Activated CD4-positive, alpha-beta memory T cell treated with anti-CD3 and anti-CD28 coated beads for 36 hours (primary cell): ENCODE results near the gene DNAJB1. TPM values are rescaled to one million over a fixed set of nuclear protein-coding genes. Genes with fewer than 3 reads are reported as not detected.
A peak's percentile ranks its signal among the peaks of the same experiment; 100 is the strongest.

Source experiments
- CTCF ChIA-PET: fragments of 350-600 bp; sonication (Branson Sonifier 250); formaldehyde crosslinking; loops from one replicate; lab custom pipeline; 2021; ENCODE audit warnings: antibody characterized with exemption, inconsistent platforms; lab: Charles Lee
- POLR2A ChIA-PET: fragments of 350-600 bp; sonication (Branson Sonifier 250); formaldehyde crosslinking; loops from one replicate; lab custom pipeline; 2021; ENCODE audit warnings: antibody characterized with exemption; lab: Charles Lee
- DNase-seq: peaks from one replicate; pipeline ENCODE4 v3.0.0-alpha.2; 2020
- H3K27ac Mint-ChIP-seq: one replicate; pipeline ENCODE4 v1.8.0; 2021; ENCODE audit warnings: mixed read lengths
- H3K27me3 Mint-ChIP-seq: one replicate; pipeline ENCODE4 v1.8.0; 2021; ENCODE audit warnings: mixed read lengths
- H3K36me3 Mint-ChIP-seq: one replicate; pipeline ENCODE4 v1.8.0; 2021; ENCODE audit warnings: mixed read lengths
- H3K4me1 Mint-ChIP-seq: one replicate; pipeline ENCODE4 v1.8.0; 2021; ENCODE audit warnings: low read depth, mixed read lengths
- H3K4me3 Mint-ChIP-seq: one replicate; pipeline ENCODE4 v1.8.0; 2021; ENCODE audit warnings: mild to moderate bottlenecking, mixed read lengths
- H3K9me3 Mint-ChIP-seq: one replicate; pipeline ENCODE4 v1.8.0; 2021; ENCODE audit warnings: mixed read lengths
- intact Hi-C: fragments of 100-400 bp; cut with micrococcal nuclease; formaldehyde crosslinking; loops from one replicate; pipeline ENCODE4 v1.15.1; 2023
- total RNA-seq, 2 experiments: library from RNA; stranded (reverse); gene quantifications; one replicate each; pipeline ENCODE4 v1.2.3, GENCODE V29; 2021

Gene DNAJB1
- total RNA-seq, 2 experiments from 2014 or later, result 71.2 to 76.5 TPM

GRCh38 chr19:14487370-14488125 is 30.6 kb downstream of the DNAJB1 start:
- Mint-ChIP-seq H3K36me3 (peaks cover 6% of the 10 kb centered on the region), H3K27me3 (no peaks in the 10 kb centered on the region), H3K9me3 (no peaks in the 10 kb centered on the region), H3K27ac (no peak overlapping the region), H3K4me1 (peaks cover 4% of the 10 kb centered on the region), H3K4me3 (no peak overlapping the region)
- CTCF ChIA-PET, result interaction anchor here (1.0 to 2.9 kb wide), 8 partner anchors 8 to 350 kb away, joined by 3 to 15 read pairs (median 3); partner anchors contain the start of genes GIPC1 and PTGER1
- intact Hi-C loops, result loop anchor here (2.0 to 5.0 kb wide), 3 partner anchors 125 to 351 kb away; partner anchors contain the start of gene ASF1B
- DNase-seq, result no peak
- POLR2A ChIA-PET, result no interaction called here

GRCh38 chr19:14482172-14482941 is 35.8 kb downstream of the DNAJB1 start:
- Mint-ChIP-seq H3K4me3 (no peak overlapping the region), H3K27ac (no peak overlapping the region), H3K4me1 (peaks cover 8% of the 10 kb centered on the region), H3K36me3 (peaks cover 2% of the 10 kb centered on the region), H3K27me3 (no peaks in the 10 kb centered on the region), H3K9me3 (no peaks in the 10 kb centered on the region)
- no peak for DNase-seq
- ChIA-PET CTCF (interaction anchor here (0.6 to 5.3 kb wide), 5 partner anchors 10 to 1713 kb away, joined by 3 to 60 read pairs (median 4); no protein-coding TSS in a partner anchor), POLR2A (no interaction called here)
- intact Hi-C loops, result no loop called here

DNA sequence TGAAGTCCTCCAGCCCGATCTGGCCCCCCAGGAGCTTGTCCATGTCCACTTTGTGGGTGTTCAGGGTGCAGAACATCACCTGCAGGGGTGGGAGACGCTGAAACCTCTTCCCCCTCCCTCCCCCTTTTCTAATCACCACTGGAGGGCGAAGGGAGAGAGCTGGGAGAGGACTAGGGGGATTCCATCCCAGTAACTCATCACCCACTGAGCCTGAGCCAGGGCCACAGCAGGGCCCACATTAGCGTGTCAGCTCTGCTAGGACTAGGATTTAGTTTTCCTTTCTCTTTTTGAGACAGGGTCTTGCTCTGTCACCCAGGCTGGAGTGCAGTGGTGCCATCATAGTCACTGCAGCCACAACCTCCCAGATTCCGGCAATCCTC is 37.5 kb downstream of the DNAJB1 start:
- intact Hi-C loops, result no loop called here
- no peak for DNase-seq
- CTCF ChIA-PET, result interaction anchor here (0.6 to 5.3 kb wide), 29 partner anchors 8 to 668 kb away, joined by 3 to 60 read pairs (median 5); partner anchors contain the start of genes DDX39A, DNAJB1 and GIPC1
- Mint-ChIP-seq H3K4me1 (peaks cover 14% of the 10 kb centered on the region), H3K27ac (no peak overlapping the region), H3K36me3 (peaks cover 2% of the 10 kb centered on the region), H3K9me3 (no peaks in the 10 kb centered on the region), H3K27me3 (peaks cover 2% of the 10 kb centered on the region), H3K4me3 (no peak overlapping the region)
- POLR2A ChIA-PET, result interaction anchor here (0.6 kb wide), 1 partner anchor 9 kb away, joined by 3 read pairs; no protein-coding TSS in a partner anchor

DNA sequence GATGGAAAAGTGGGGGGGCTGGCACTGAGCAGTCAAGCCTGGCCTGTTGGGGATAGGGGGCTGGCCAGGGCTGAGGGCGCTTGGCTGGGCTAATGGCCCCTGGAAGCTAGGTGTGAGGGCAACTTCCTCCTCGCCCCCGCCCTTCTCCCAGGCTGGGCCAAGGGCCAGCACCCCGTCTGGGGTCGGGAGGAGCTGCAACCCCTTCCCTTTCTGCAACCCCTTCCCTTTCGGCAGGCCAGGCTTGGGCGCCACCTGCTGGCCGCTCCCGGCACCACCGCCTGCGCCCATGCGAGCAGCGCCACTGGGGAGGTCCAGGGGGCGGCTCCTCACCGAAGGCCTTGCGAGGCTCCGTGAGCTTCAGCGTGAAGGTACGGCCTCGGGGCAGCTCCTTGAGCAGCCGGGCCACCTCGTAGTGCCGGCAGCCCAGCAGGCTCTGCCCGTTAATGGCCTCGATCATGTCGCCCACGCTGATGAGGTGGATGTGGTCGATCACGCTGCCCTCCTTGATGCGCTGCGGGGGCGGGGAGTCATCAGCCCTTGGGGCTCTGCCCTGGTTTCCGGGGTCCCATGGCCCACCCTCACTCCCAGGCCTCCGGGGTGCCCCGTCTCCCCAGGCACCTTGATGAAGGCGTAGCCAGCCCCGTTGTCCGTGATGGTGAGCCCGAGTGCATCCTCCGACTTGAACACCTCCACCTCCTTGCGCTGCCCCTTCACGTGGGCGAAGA is 38.1 kb downstream of the DNAJB1 start:
- intact Hi-C loops, result loop anchor here (1.0 kb wide), 1 partner anchor 48 kb away; no protein-coding TSS in a partner anchor
- POLR2A ChIA-PET, result no interaction called here
- CTCF ChIA-PET, result interaction anchor here (0.6 to 5.3 kb wide), 34 partner anchors 8 to 668 kb away, joined by 3 to 60 read pairs (median 4); partner anchors contain the start of genes DDX39A, DNAJB1 and GIPC1
- H3K27me3 Mint-ChIP-seq, result peaks cover 2% of the 10 kb centered on the region
- H3K9me3 Mint-ChIP-seq, result no peaks in the 10 kb centered on the region
- H3K36me3 Mint-ChIP-seq, result peaks cover 2% of the 10 kb centered on the region
- H3K4me3 Mint-ChIP-seq, result no peak overlapping the region
- peak; percentile 83 for DNase-seq
- H3K4me1 Mint-ChIP-seq, result peaks cover 18% of the 10 kb centered on the region
- no peak overlapping the region for H3K27ac Mint-ChIP-seq

GRCh38 chr19:14479309-14479974 is 38.8 kb downstream of the DNAJB1 start:
- H3K36me3 Mint-ChIP-seq, result peaks cover 2% of the 10 kb centered on the region
- H3K27me3 Mint-ChIP-seq, result peaks cover 8% of the 10 kb centered on the region
- no peak overlapping the region for H3K27ac Mint-ChIP-seq
- peaks cover 23% of the 10 kb centered on the region for H3K4me1 Mint-ChIP-seq
- no peak overlapping the region for H3K4me3 Mint-ChIP-seq
- H3K9me3 Mint-ChIP-seq, result no peaks in the 10 kb centered on the region
- POLR2A ChIA-PET, result no interaction called here
- intact Hi-C loops, result loop anchor here (1.0 kb wide), 1 partner anchor 47 kb away; no protein-coding TSS in a partner anchor
- CTCF ChIA-PET, result interaction anchor here (0.8 to 5.3 kb wide), 24 partner anchors 9 to 342 kb away, joined by 3 to 60 read pairs (median 6); partner anchors contain the start of genes DDX39A, DNAJB1 and GIPC1
- DNase-seq, result no peak

DNA sequence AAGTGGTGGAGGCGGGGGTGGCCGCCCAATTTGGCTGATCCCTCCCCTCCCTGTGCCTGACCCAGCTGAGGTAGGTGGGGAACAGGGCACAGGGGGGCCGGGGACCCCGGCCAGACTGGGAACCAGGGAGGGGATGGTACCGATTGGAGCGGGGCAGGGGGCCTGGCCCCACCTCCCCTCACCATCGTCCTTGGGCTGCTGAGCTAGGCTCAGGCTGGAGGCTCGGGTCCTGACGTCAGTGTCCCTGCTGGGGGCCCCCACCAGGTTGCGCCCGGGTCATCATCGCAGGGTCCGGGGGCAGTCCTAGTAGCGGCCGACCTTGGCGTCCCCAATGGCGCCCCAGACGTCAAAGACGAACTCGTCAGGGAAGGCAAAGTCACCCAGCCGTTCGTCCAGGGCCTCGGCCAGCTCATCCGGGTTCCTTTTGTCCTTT is 40.1 kb downstream of the DNAJB1 start:
- no peaks in the 10 kb centered on the region for H3K9me3 Mint-ChIP-seq
- DNase-seq, result no peak
- H3K4me1 Mint-ChIP-seq, result peaks cover 26% of the 10 kb centered on the region
- H3K27ac Mint-ChIP-seq, result no peak overlapping the region
- POLR2A ChIA-PET, result no interaction called here
- intact Hi-C loops, result no loop called here
- no peak overlapping the region for H3K4me3 Mint-ChIP-seq
- CTCF ChIA-PET, result interaction anchor here (1.2 to 5.3 kb wide), 6 partner anchors 10 to 341 kb away, joined by 3 to 60 read pairs (median 13); partner anchors contain the start of gene DNAJB1
- H3K27me3 Mint-ChIP-seq, result peaks cover 14% of the 10 kb centered on the region
- peaks cover 2% of the 10 kb centered on the region for H3K36me3 Mint-ChIP-seq

DNA sequence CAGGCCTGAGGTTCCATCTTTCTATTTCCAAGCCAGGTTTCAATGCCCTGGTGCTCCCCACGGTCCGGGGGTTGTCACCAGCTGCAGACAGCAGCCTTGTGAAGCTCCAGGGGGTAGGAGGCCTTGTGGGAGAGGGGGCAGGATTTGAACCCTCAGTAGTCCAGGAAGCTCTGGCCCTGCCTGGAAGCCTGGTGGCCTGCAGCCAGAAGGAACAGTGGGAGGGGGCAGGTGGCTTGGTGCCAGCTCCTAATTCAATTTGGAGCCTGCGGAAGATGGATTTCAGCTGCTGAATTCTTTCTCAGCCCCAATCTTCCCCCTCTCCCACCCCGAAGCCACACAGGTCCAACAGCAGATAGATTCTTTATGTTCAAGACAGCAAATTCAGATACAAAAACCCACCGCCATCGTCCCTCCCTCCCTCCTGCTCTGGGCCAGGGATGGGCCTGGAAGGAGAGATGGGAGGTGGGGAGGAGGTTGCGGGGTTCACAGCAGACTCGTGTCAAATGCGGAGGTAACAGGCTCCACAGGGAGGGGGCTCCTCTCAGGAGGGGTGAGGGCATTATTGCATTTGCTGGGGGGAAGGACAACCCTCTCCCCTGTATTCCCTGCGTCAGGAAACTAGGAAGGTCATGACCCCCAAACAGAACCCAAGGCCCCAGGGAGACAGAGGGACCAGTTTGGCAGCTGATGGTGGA is 40.6 kb downstream of the DNAJB1 start:
- intact Hi-C loops, result no loop called here
- H3K27me3 Mint-ChIP-seq, result peaks cover 18% of the 10 kb centered on the region
- H3K4me3 Mint-ChIP-seq, result no peak overlapping the region
- H3K27ac Mint-ChIP-seq, result no peak overlapping the region
- peaks cover 32% of the 10 kb centered on the region for H3K4me1 Mint-ChIP-seq
- peaks cover 2% of the 10 kb centered on the region for H3K36me3 Mint-ChIP-seq
- POLR2A ChIA-PET, result no interaction called here
- H3K9me3 Mint-ChIP-seq, result no peaks in the 10 kb centered on the region
- no peak for DNase-seq
- CTCF ChIA-PET, result interaction anchor here (2.8 to 5.3 kb wide), 4 partner anchors 11 to 48 kb away, joined by 11 to 60 read pairs (median 28); partner anchors contain the start of gene DNAJB1

DNA sequence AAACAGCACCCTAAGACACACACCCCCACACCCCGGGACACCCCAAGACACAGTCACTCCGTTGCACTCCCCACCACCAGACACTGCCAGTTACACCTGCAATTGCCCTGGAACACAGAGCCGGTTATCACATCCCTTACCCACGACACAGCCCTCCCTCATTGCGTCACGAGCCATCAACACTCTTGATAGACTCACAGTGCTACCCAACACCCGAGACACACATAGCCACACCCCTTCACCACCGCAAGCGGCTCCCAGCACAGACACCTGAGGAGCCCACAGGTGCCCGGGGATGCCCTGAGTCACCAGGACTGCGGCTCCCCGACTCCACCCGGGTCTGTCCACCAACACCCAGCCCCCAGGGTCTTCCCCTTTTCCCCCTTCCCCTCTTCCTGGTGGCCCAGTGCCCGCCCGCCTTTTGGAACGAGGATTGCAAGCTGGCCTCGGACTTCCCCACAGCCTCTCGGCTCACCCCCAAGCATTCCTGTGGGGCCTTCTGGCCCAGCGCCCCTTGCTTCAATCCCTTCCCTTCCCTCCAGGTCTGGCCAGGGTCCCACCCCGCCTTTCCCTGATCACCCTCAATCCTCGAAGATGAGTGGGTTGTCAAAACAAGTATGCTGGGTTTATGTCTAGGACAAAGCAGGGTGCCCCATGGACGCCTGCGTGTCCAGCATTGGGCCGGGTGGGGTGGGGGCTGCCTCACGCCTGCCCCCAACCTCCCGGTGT is 41.4 kb downstream of the DNAJB1 start:
- ChIA-PET CTCF (interaction anchor here (5.3 kb wide), 1 partner anchor 48 kb away, joined by 60 read pairs; no protein-coding TSS in a partner anchor), POLR2A (no interaction called here)
- Mint-ChIP-seq H3K27ac (no peak overlapping the region), H3K4me1 (peaks cover 33% of the 10 kb centered on the region), H3K36me3 (peaks cover 2% of the 10 kb centered on the region), H3K27me3 (peaks cover 18% of the 10 kb centered on the region), H3K9me3 (no peaks in the 10 kb centered on the region), H3K4me3 (no peak overlapping the region)
- intact Hi-C loops, result no loop called here
- peak; percentile 29 for DNase-seq

DNA sequence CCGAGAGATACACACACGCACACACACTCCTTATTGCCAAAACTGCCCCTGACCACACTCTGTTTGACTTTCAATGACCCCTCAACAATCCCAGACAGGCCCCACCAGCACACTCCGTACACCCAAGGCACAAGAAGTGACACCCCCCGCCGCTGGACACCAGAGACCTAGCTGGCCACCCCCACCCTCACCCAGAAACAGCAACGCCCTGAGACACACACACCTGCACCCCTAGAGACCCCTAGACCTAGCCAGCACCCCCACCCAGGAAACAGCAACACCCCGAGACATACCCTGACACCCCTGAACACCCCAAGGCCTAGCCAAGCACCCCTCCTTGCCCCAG is 41.9 kb downstream of the DNAJB1 start:
- Mint-ChIP-seq H3K27ac (no peak overlapping the region), H3K27me3 (peaks cover 18% of the 10 kb centered on the region), H3K4me1 (peaks cover 33% of the 10 kb centered on the region), H3K4me3 (no peak overlapping the region), H3K36me3 (peaks cover 2% of the 10 kb centered on the region), H3K9me3 (no peaks in the 10 kb centered on the region)
- ChIA-PET CTCF (interaction anchor here (1.5 kb wide), 1 partner anchor 26 kb away, joined by 4 read pairs; no protein-coding TSS in a partner anchor), POLR2A (no interaction called here)
- intact Hi-C loops, result no loop called here
- no peak for DNase-seq
